GM23338 (cell line): ENCODE results near the gene TLE2.

Experiments used
- CREB1 ChIP-seq: fragments of 250-450 bp; sonication (Bioruptor Pico); IDR thresholded peaks from 2 replicates; pipeline ENCODE4 v1.5.0; 2020; ENCODE audit warnings: low read depth, mild to moderate bottlenecking, moderate library complexity
- CTCF ChIP-seq, 2 experiments: fragments of 200-600 bp in 1 of 2; sonication (generic) in 1 of 2; conservative IDR thresholded peaks; 2 replicates each; pipeline versions ENCODE4 v1.5.1 to v1.6.1; 2016 to 2017; ENCODE audit warnings: antibody characterized with exemption in 2 of 2, low read depth in 2 of 2, mild to moderate bottlenecking in 2 of 2, moderate library complexity in 1 of 2
- EZH2 ChIP-seq: fragments of 200-600 bp; sonication (generic); IDR thresholded peaks from one replicate; pipeline ENCODE4 v1.8.0; 2017; ENCODE audit warnings: antibody characterized with exemption, mild to moderate bottlenecking, low read depth; ENCODE audit not compliant: unreplicated experiment
- EZH2phosphoT487 ChIP-seq: fragments of 200-600 bp; sonication (generic); IDR thresholded peaks from one replicate; pipeline ENCODE4 v1.8.1; 2018; ENCODE audit warnings: antibody characterized with exemption; ENCODE audit not compliant: unreplicated experiment
- JUNB ChIP-seq: IDR thresholded peaks from one replicate; pipeline ENCODE4 v1.6.1; 2016; ENCODE audit warnings: antibody characterized with exemption; ENCODE audit not compliant: unreplicated experiment
- TF ChIP-seq, protein P1 (sequence below): IDR thresholded peaks from 2 replicates; pipeline ENCODE4 v1.6.1; 2016; ENCODE audit warnings: antibody characterized with exemption
- TF ChIP-seq, protein P2 (sequence below): IDR thresholded peaks from one replicate; pipeline ENCODE4 v1.6.1; 2018; ENCODE audit warnings: antibody characterized with exemption; ENCODE audit not compliant: unreplicated experiment

- TF ChIP-seq, protein P1, sequence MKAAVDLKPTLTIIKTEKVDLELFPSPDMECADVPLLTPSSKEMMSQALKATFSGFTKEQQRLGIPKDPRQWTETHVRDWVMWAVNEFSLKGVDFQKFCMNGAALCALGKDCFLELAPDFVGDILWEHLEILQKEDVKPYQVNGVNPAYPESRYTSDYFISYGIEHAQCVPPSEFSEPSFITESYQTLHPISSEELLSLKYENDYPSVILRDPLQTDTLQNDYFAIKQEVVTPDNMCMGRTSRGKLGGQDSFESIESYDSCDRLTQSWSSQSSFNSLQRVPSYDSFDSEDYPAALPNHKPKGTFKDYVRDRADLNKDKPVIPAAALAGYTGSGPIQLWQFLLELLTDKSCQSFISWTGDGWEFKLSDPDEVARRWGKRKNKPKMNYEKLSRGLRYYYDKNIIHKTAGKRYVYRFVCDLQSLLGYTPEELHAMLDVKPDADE = no peak
- no peak for TF ChIP-seq EZH2phosphoT487
- TF ChIP-seq, protein P2, sequence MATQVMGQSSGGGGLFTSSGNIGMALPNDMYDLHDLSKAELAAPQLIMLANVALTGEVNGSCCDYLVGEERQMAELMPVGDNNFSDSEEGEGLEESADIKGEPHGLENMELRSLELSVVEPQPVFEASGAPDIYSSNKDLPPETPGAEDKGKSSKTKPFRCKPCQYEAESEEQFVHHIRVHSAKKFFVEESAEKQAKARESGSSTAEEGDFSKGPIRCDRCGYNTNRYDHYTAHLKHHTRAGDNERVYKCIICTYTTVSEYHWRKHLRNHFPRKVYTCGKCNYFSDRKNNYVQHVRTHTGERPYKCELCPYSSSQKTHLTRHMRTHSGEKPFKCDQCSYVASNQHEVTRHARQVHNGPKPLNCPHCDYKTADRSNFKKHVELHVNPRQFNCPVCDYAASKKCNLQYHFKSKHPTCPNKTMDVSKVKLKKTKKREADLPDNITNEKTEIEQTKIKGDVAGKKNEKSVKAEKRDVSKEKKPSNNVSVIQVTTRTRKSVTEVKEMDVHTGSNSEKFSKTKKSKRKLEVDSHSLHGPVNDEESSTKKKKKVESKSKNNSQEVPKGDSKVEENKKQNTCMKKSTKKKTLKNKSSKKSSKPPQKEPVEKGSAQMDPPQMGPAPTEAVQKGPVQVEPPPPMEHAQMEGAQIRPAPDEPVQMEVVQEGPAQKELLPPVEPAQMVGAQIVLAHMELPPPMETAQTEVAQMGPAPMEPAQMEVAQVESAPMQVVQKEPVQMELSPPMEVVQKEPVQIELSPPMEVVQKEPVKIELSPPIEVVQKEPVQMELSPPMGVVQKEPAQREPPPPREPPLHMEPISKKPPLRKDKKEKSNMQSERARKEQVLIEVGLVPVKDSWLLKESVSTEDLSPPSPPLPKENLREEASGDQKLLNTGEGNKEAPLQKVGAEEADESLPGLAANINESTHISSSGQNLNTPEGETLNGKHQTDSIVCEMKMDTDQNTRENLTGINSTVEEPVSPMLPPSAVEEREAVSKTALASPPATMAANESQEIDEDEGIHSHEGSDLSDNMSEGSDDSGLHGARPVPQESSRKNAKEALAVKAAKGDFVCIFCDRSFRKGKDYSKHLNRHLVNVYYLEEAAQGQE = no peak
- TF ChIP-seq CREB1 (CRISPR knock-in tag) = no peak
- TF ChIP-seq JUNB = no peak
- TF ChIP-seq CTCF (conservative IDR thresholded peaks at IDR 0.05; ENCODE audit: low read depth in 2 of 2) = no peak
- no peak for TF ChIP-seq EZH2
These were observed 50.8 kb downstream of the TLE2 start for GRCh38 chr19:2978166-2978767.
